Measurements from ENCODE around the gene ATP6V1B1.

The ATP6V1B1 gene

GRCh38 chr2:70978341-70979179, 42.9 kb downstream of the ATP6V1B1 start, which contains the start of gene ANKRD53:
Gene ANKRD53 (plus strand): TSS chr2:70978630. CDS start chr2:70978646, 16 bp downstream.
- Histone ChIP-seq H3K36me3 (ENCODE audit: control insufficient read depth, low read length) (no peaks in the 10 kb centered on the region), H3K4me1 (ENCODE audit: control insufficient read depth, low read length) (peaks cover 18% of the 10 kb centered on the region), H3K79me2 (ENCODE audit: control insufficient read depth, low read length) (no peaks in the 10 kb centered on the region), H3K4me3 (ENCODE audit: low read length) (peak within 1 kb of the TSS; percentile 62), H3K9me2 (replicated peaks; ENCODE audit: control insufficient read depth, low read length) (no peaks in the 10 kb centered on the region), H3F3A (ENCODE audit: control insufficient read depth, insufficient read depth) (no peaks in the 10 kb centered on the region), H3K27ac (ENCODE audit: low read depth, low read length) (no peak within 1 kb of the TSS), H3K9me3 (ENCODE audit: control insufficient read depth, insufficient read depth, low read length) (no peaks in the 10 kb centered on the region), H3K27me3 (ENCODE audit: control insufficient read depth, low read length) (peaks cover 16% of the 10 kb centered on the region), H3K4me2 (ENCODE audit: low read length) (peak within 1 kb of the TSS; percentile 62), H4K20me1 (ENCODE audit: control insufficient read depth, insufficient read depth, low read depth, low read length) (no peaks in the 10 kb centered on the region)
- TF ChIP-seq CTCF (IDR thresholded peaks at IDR 0.05; ENCODE audit: low read depth, low read length, poor library complexity, severe bottlenecking): no peak

- Histone ChIP-seq H3K4me1 (ENCODE audit: control insufficient read depth, low read length) (peaks cover 18% of the 10 kb centered on the region), H3K27ac (ENCODE audit: low read depth, low read length) (no peak overlapping the region), H3K4me2 (ENCODE audit: low read length) (no peak overlapping the region; the same call in 1 of the 2 replicates), H3K9me2 (replicated peaks; ENCODE audit: control insufficient read depth, low read length) (no peaks in the 10 kb centered on the region), H3K4me3 (ENCODE audit: low read length) (no peak overlapping the region), H3F3A (ENCODE audit: control insufficient read depth, insufficient read depth) (no peaks in the 10 kb centered on the region), H3K27me3 (ENCODE audit: control insufficient read depth, low read length) (peaks cover 15% of the 10 kb centered on the region), H4K20me1 (ENCODE audit: control insufficient read depth, insufficient read depth, low read depth, low read length) (no peaks in the 10 kb centered on the region), H3K79me2 (ENCODE audit: control insufficient read depth, low read length) (no peaks in the 10 kb centered on the region), H3K36me3 (ENCODE audit: control insufficient read depth, low read length) (0 out of 2 replicates have a peak, but pooled peaks cover 4% of the 10 kb centered on the region), H3K9me3 (ENCODE audit: control insufficient read depth, insufficient read depth, low read length) (no peaks in the 10 kb centered on the region)
- TF ChIP-seq EZH2phosphoT487 (IDR thresholded peaks at IDR 0.05; ENCODE audit: borderline replicate concordance, low read length): no peak
- no peak for TF ChIP-seq CTCF (IDR thresholded peaks at IDR 0.05; ENCODE audit: low read depth, low read length, poor library complexity, severe bottlenecking)
Measured at GRCh38 chr2:70979180-70979488, 43.4 kb downstream of the ATP6V1B1 start.

- no peak overlapping the region for H3K27ac ChIP-seq (ENCODE audit: low read depth, low read length)
- no peak for TF ChIP-seq EZH2phosphoT487 (IDR thresholded peaks at IDR 0.05; ENCODE audit: borderline replicate concordance, low read length)
- no peak for TF ChIP-seq CTCF (IDR thresholded peaks at IDR 0.05; ENCODE audit: low read depth, low read length, poor library complexity, severe bottlenecking)
- peaks cover 15% of the 10 kb centered on the region for H3K27me3 ChIP-seq (ENCODE audit: control insufficient read depth, low read length)
- no peaks in the 10 kb centered on the region for H3F3A ChIP-seq (ENCODE audit: control insufficient read depth, insufficient read depth)
- peaks cover 4% of the 10 kb centered on the region; the same call in 1 of the 2 replicates for H3K36me3 ChIP-seq (ENCODE audit: control insufficient read depth, low read length)
- H3K9me2 ChIP-seq (replicated peaks; ENCODE audit: control insufficient read depth, low read length): no peaks in the 10 kb centered on the region
- H3K79me2 ChIP-seq (ENCODE audit: control insufficient read depth, low read length): no peaks in the 10 kb centered on the region
- peaks cover 21% of the 10 kb centered on the region for H3K4me1 ChIP-seq (ENCODE audit: control insufficient read depth, low read length)
- no peaks in the 10 kb centered on the region for H4K20me1 ChIP-seq (ENCODE audit: control insufficient read depth, insufficient read depth, low read depth, low read length)
- H3K9me3 ChIP-seq (ENCODE audit: control insufficient read depth, insufficient read depth, low read length): no peaks in the 10 kb centered on the region
- H3K4me2 ChIP-seq (ENCODE audit: low read length): no peak overlapping the region
- H3K4me3 ChIP-seq (ENCODE audit: low read length): no peak overlapping the region
Measured at GRCh38 chr2:70979626-70980025, 43.9 kb downstream of the ATP6V1B1 start.

Measured in DOHH2 (cell line).